Osteocyte (in vitro differentiated cells): ENCODE results near the gene TTYH3. TPM values are rescaled to one million over a fixed set of nuclear protein-coding genes. Genes with fewer than 3 reads are reported as not detected.

ENCODE experiments used
- DNase-seq: peaks from one replicate; pipeline ENCODE4 v3.0.0; 2021; ENCODE audit warnings: mixed read lengths; ENCODE audit not compliant: unreplicated experiment; ENCODE audit errors: extremely low spot score
- H3K27ac Mint-ChIP-seq: one replicate; pipeline ENCODE4 v1.8.0; 2021; ENCODE audit warnings: mild to moderate bottlenecking, mixed read lengths; ENCODE audit not compliant: unreplicated experiment
- H3K27me3 Mint-ChIP-seq: one replicate; pipeline ENCODE4 v1.8.0; 2021; ENCODE audit warnings: mixed read lengths; ENCODE audit not compliant: unreplicated experiment
- H3K36me3 Mint-ChIP-seq: one replicate; pipeline ENCODE4 v1.8.0; 2021; ENCODE audit warnings: mixed read lengths; ENCODE audit not compliant: unreplicated experiment
- H3K4me1 Mint-ChIP-seq: one replicate; pipeline ENCODE4 v1.8.0; 2021; ENCODE audit warnings: mixed read lengths; ENCODE audit not compliant: unreplicated experiment
- H3K4me3 Mint-ChIP-seq: one replicate; pipeline ENCODE4 v1.8.0; 2021; ENCODE audit warnings: mild to moderate bottlenecking, moderate library complexity, mixed read lengths; ENCODE audit not compliant: unreplicated experiment
- H3K9me3 Mint-ChIP-seq: one replicate; pipeline ENCODE4 v1.8.0; 2021; ENCODE audit warnings: mixed read lengths; ENCODE audit not compliant: unreplicated experiment
- CTCF ChIP-seq: fragments of 200-600 bp; sonication (generic); IDR thresholded peaks from 2 replicates; pipeline ENCODE4 v1.5.0; 2021; ENCODE audit warnings: antibody characterized with exemption, mild to moderate bottlenecking, moderate library complexity
- total RNA-seq: library from RNA; stranded (reverse); gene quantifications from 2 replicates; pipeline ENCODE4 v1.2.1, GENCODE V29; 2021

TTYH3 gene
- total RNA-seq, 1 donor from 2014 or later: 376 TPM

DNA sequence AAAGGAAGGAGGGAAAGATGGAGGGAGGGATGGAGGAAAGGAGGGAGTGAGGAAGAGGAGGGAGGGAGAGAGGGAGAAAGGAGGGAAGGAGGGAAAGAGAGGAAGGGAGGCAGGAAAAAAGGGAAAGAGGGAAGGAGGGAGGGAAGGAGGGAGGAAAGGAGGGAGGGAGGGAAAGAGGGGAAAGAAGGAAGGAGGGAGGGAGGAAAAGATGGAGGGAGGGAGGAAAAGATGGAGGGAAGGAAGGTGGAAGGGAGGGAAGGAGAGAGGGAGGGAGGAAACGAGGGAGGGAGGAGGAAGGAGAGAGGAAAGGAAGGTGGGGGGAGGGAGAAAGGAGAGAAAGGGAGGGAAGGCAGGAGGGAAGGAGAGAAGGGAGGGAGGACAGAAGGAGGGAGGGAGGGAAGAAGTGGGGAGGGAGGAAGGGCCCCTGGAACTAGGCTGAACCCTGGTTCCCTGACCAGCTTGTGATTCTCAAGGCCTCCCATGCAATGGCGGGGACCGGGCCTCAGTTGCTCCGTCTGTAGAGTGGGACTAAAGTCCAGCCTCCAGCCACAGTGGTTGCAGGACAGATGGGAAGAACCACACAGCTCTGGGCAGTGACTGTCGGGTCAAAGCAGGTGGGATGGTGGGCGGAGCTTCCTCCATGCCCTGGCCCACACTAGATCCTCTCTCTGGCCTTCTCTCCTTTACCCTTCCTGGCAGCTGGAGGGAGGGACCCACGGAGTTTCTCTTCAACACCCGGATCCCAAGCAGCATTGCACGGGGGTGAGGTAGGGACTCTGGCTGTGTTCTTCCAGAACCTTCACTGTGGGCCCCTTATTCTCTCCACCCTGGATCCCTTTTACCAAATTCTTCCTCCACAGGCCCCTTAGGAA lies 4.3 kb upstream of the TTYH3 start:
- no peak for DNase-seq
- H3K27me3 Mint-ChIP-seq: no peaks in the 10 kb centered on the region
- H3K9me3 Mint-ChIP-seq: no peaks in the 10 kb centered on the region
- H3K4me1 Mint-ChIP-seq: peaks cover 36% of the 10 kb centered on the region
- TF ChIP-seq CTCF: no peak
- no peak overlapping the region for H3K27ac Mint-ChIP-seq
- no peaks in the 10 kb centered on the region for H3K36me3 Mint-ChIP-seq
- H3K4me3 Mint-ChIP-seq: no peak overlapping the region

- no peaks in the 10 kb centered on the region for H3K27me3 Mint-ChIP-seq
- no peak overlapping the region for H3K4me3 Mint-ChIP-seq
- H3K4me1 Mint-ChIP-seq: peaks cover 30% of the 10 kb centered on the region
- no peak for DNase-seq
- no peak for TF ChIP-seq CTCF
- H3K36me3 Mint-ChIP-seq: no peaks in the 10 kb centered on the region
- H3K27ac Mint-ChIP-seq: no peak overlapping the region
- no peaks in the 10 kb centered on the region for H3K9me3 Mint-ChIP-seq
Measured at GRCh38 chr7:2628130-2628482, 3.7 kb upstream of the TTYH3 start.

DNA sequence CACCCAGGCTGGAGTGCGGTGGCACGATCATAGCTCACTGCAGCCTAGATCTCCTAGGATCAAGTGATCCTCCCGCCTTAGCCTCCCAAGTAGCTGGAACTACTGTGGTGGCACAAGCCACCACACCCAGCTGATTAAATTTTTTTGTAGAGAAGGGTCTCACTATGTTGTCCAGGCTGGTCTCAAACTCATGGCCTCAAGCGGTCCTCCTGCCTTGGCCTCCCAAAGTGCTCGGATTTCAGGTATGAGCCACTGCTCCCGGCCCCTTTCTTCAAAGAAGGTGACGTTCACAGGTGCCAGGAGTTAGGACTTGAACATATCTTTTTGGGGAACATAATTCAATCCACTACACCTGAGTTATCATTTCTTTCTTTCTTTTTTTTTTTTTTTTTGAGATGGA lies 2.9 kb upstream of the TTYH3 start:
- TF ChIP-seq CTCF: no peak
- H3K36me3 Mint-ChIP-seq: no peaks in the 10 kb centered on the region
- H3K27ac Mint-ChIP-seq: no peak overlapping the region

GRCh38 chr7:2629746-2630681 lies 1.8 kb upstream of the TTYH3 start:
- H3K4me3 Mint-ChIP-seq: no peak overlapping the region
- no peaks in the 10 kb centered on the region for H3K27me3 Mint-ChIP-seq
- H3K27ac Mint-ChIP-seq: peak overlapping the region; percentile 41
- no peak for TF ChIP-seq CTCF
- DNase-seq: no peak
- H3K36me3 Mint-ChIP-seq: no peaks in the 10 kb centered on the region
- H3K9me3 Mint-ChIP-seq: no peaks in the 10 kb centered on the region
- H3K4me1 Mint-ChIP-seq: peaks cover 32% of the 10 kb centered on the region

More for the DNA sequence above, 2.9 kb upstream of the TTYH3 start:
- Mint-ChIP-seq H3K27me3 (no peaks in the 10 kb centered on the region), H3K4me3 (no peak overlapping the region), H3K4me1 (peaks cover 30% of the 10 kb centered on the region), H3K9me3 (no peaks in the 10 kb centered on the region)
- DNase-seq: no peak
